Prostate gland (tissue), 2 donors: Measurements from ENCODE around the gene CBR3. TPM values are rescaled to one million over a fixed set of nuclear protein-coding genes. Genes with fewer than 3 reads are reported as not detected.
"Not testable (repeated sequence)": the region's sequence is repeated elsewhere in the genome, so short reads cannot be mapped to it uniquely, and the experiment has no call there.

ENCODE experiments used
- DNase-seq: peaks from one replicate; pipeline ENCODE4 v3.0.0-alpha.2; 2019; ENCODE audit warnings: low spot score
- H3K27ac ChIP-seq, 2 donors: fragments of 200-600 bp; sonication (generic); 2 replicates each; pipeline ENCODE4 v1.5.1; 2017 to 2019
- H3K27me3 ChIP-seq: fragments of 200-600 bp; sonication (generic); replicated peaks from 2 replicates; pipeline ENCODE4 v1.5.1; 2019; ENCODE audit not compliant: insufficient read depth
- H3K36me3 ChIP-seq, 2 donors: fragments of 200-600 bp; sonication (generic); 1 replicate in 1 of 2; 2 replicates in 1 of 2; pipeline versions ENCODE4 v1.5.1 to v1.8.1; 2017 to 2019
- H3K4me1 ChIP-seq: fragments of 200-600 bp; sonication (generic); replicated peaks from 2 replicates; pipeline ENCODE4 v1.5.1; 2019
- H3K4me3 ChIP-seq, 2 donors: fragments of 200-600 bp; sonication (generic); 2 replicates each; pipeline ENCODE4 v1.5.1; 2017 to 2019
- H3K9me3 ChIP-seq: fragments of 200-600 bp; sonication (generic); 2 replicates; pipeline ENCODE4 v1.5.1; 2017
- POLR2A ChIP-seq: fragments of 450-650 bp; IDR thresholded peaks from one replicate; pipeline ENCODE4 v1.6.1; 2016; ENCODE audit warnings: antibody characterized with exemption, mild to moderate bottlenecking
- POLR2AphosphoS5 ChIP-seq: sonication (generic); formaldehyde crosslinking; IDR thresholded peaks from one replicate; pipeline ENCODE4 v1.6.1; 2017; ENCODE audit warnings: antibody characterized with exemption
- WGBS: methylation state at CpG from one replicate; pipeline ENCODE4 v1.1.5; 2018; 5-methylcytosine and 5-hydroxymethylcytosine counted together
- intact Hi-C: fragments of 100-400 bp; cut with DNase I; formaldehyde crosslinking; loops from one replicate; pipeline ENCODE4 v1.14.2; 2022
- total RNA-seq, 2 donors: library from RNA; depleted of rRNA; stranded (reverse); fragments of >200 nt; gene quantifications; one replicate each; pipeline ENCODE4 v1.1.0, GENCODE V29; 2016
- TF ChIP-seq, protein P1 (sequence below), 4 experiments: fragments of 200-600 bp in 2 of 4; fragments of 450-650 bp in 2 of 4; sonication (generic) in 2 of 4; IDR thresholded peaks; 1 replicate in 3 of 4; 2 replicates in 1 of 4; pipeline ENCODE4 v1.5.1; 2016 to 2019; ENCODE audit warnings: antibody characterized with exemption in 4 of 4, mild to moderate bottlenecking in 2 of 4, moderate library complexity in 2 of 4

CBR3 gene
- total RNA-seq, 2 donors from 2014 or later, result 18.5 to 41.2 TPM

DNA sequence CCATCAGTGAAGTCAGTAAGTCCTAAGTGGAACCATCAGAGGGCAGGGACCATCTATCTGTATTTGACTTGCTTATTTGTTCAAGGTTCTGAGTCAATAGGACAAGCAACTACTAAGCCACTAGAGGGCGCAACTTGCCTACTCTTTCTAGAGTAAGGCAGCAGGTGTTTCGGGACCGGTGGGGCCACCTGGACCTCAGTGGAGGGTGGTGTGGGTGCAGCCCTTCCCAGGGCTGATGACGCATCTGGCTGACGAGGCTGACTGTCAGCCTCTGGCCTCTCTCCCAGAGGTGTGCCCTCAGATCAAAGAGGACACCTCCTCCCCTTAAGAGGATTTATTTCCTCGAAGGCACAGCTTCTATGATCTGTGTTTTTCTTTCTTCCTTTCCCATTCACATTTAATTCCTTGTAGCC lies 6.6 kb downstream of the CBR3 start:
- Histone ChIP-seq H3K4me3 (no peak overlapping the region), H3K4me1 (no peaks in the 10 kb centered on the region), H3K9me3 (no peaks in the 10 kb centered on the region), H3K27ac (peak overlapping the region; percentile 69 to 80), H3K27me3 (no peaks in the 10 kb centered on the region), H3K36me3 (peaks cover 0 to 1% of the 10 kb centered on the region in 2 donors)
- DNase-seq, result peak; percentile 99
- intact Hi-C loops, result loop anchor here (5.0 kb wide), 2 partner anchors 66 to 181 kb away; partner anchors contain the start of gene MORC3
- WGBS, result 5% methylated on average over 6 of the region's 6 CpGs
- TF ChIP-seq POLR2AphosphoS5 (peak; percentile 91), POLR2A (peak; percentile 10)
- TF ChIP-seq, protein P1, sequence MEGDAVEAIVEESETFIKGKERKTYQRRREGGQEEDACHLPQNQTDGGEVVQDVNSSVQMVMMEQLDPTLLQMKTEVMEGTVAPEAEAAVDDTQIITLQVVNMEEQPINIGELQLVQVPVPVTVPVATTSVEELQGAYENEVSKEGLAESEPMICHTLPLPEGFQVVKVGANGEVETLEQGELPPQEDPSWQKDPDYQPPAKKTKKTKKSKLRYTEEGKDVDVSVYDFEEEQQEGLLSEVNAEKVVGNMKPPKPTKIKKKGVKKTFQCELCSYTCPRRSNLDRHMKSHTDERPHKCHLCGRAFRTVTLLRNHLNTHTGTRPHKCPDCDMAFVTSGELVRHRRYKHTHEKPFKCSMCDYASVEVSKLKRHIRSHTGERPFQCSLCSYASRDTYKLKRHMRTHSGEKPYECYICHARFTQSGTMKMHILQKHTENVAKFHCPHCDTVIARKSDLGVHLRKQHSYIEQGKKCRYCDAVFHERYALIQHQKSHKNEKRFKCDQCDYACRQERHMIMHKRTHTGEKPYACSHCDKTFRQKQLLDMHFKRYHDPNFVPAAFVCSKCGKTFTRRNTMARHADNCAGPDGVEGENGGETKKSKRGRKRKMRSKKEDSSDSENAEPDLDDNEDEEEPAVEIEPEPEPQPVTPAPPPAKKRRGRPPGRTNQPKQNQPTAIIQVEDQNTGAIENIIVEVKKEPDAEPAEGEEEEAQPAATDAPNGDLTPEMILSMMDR (IDR thresholded peaks at IDR 0.05), result peak; percentile 53 to 96 (median 94)

DNA sequence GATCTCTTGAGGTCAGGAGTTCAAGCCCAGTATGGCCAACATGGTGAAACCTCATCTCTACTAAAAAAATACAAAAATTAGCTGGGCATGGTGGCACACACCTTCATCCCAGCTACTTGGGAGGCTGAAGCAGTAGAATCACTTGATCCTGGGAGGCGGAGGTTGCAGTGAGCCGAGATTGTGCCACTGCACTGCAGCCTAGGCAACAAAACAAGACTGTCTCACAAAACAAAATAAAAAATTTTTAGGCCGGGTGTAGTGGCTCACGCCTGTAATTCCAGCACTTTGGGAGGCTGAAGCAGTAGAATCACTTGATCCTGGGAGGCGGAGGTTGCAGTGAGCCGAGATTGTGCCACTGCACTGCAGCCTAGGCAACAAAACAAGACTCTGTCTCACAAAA lies 9.4 kb downstream of the CBR3 start:
- not testable (repeated sequence) for H3K4me3 ChIP-seq, H3K27ac ChIP-seq, H3K27me3 ChIP-seq, H3K36me3 ChIP-seq, H3K4me1 ChIP-seq, DNase-seq, H3K9me3 ChIP-seq
- 74% methylated on average over 6 of the region's 6 CpGs for WGBS
- intact Hi-C loops, result loop anchor here (5.0 kb wide), 2 partner anchors 63 to 178 kb away; partner anchors contain the start of gene MORC3

DNA sequence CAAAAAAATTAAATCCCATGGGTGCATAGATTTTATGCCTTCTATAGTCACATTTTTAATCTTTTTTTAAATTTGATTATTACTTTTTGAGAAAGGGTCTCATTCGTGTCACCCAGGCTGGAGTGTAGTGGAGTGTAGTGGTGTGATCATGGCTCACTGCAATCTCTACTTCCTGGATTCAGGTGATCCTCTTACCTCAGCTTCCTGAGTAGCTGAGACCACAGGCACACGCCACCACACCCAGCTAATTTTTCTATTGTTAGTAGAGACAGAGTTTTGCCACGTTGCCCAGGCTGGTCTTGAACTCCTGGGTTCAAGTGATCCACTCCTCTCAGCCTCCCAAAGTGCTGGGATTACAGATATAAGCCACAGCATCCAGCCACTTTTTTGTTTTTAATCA lies 10.4 kb downstream of the CBR3 start:
- intact Hi-C loops, result no loop called here
- Histone ChIP-seq H3K36me3 (peaks cover 0 to 2% of the 10 kb centered on the region in 2 donors), H3K27me3 (no peaks in the 10 kb centered on the region), H3K4me1 (peaks cover 2% of the 10 kb centered on the region), H3K9me3 (no peaks in the 10 kb centered on the region), H3K4me3 (no peak overlapping the region), H3K27ac (no peak overlapping the region)
- TF ChIP-seq POLR2A, result no peak
- TF ChIP-seq, protein P1 (IDR thresholded peaks at IDR 0.05), result no peak
- TF ChIP-seq POLR2AphosphoS5, result no peak
- DNase-seq, result no peak
- 96% methylated on average over 3 of the region's 3 CpGs for WGBS

DNA sequence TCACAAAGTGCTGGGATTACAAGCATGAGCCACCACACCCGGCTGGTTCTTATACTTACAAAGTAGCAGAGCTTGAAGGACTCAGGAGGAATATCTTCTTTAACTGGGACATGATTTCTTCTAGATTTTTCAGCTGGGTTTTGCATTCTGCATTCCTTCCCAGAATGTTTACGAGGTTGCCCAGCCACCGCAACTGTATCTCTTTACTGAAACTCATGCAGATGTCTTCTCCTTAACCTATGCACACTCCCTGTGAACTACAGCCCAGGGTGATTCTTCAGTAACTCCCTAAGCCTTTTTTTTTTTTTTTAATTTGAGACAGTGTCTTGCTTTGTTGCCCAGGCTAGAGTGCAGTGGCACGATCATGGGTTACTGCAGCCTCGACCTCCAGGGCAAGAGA lies 13.0 kb downstream of the CBR3 start:
- peaks cover 0 to 2% of the 10 kb centered on the region in 2 donors for H3K36me3 ChIP-seq
- H3K27me3 ChIP-seq, result no peaks in the 10 kb centered on the region
- no peak overlapping the region for H3K27ac ChIP-seq
- H3K9me3 ChIP-seq, result no peaks in the 10 kb centered on the region
- intact Hi-C loops, result no loop called here
- DNase-seq, result no peak
- no peak overlapping the region for H3K4me3 ChIP-seq
- TF ChIP-seq POLR2AphosphoS5, result no peak
- TF ChIP-seq, protein P1 (IDR thresholded peaks at IDR 0.05), result no peak
- TF ChIP-seq POLR2A, result no peak
- 89% methylated on average over 5 of the region's 5 CpGs for WGBS
- H3K4me1 ChIP-seq, result peaks cover 8% of the 10 kb centered on the region

DNA sequence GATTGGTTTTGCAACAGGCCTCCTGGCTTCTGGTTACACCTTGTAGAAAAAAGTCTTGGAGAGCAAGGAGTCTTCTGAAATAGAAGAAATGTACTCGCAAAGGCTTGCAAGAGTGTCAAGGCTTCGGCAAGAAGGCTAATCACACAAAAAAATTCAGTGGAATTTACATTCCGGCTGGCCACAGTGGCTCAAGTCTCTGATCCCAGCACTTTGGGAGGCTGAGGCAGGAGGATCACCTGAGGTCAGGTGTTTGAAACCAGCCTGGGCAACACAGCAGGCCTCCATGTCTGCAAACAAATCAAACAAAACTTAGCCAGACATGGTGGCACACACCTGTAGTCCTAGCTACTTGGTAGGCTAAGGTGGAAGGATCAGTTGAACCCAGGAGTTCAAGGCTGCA lies 14.0 kb downstream of the CBR3 start:
- 85% methylated on average over 3 of the region's 3 CpGs for WGBS
- H3K27ac ChIP-seq, result no peak overlapping the region
- H3K36me3 ChIP-seq, result peaks cover 0 to 2% of the 10 kb centered on the region in 2 donors
- H3K4me1 ChIP-seq, result peaks cover 8% of the 10 kb centered on the region
- DNase-seq, result no peak
- no peaks in the 10 kb centered on the region for H3K27me3 ChIP-seq
- H3K9me3 ChIP-seq, result no peaks in the 10 kb centered on the region
- intact Hi-C loops, result no loop called here
- TF ChIP-seq, protein P1 (IDR thresholded peaks at IDR 0.05), result no peak
- TF ChIP-seq POLR2A (no peak), POLR2AphosphoS5 (no peak)
- H3K4me3 ChIP-seq, result no peak overlapping the region
